ENCODE results near the gene MAGEF1. TPM values are rescaled to one million over a fixed set of nuclear protein-coding genes. Genes with fewer than 3 reads are reported as not detected.

Gene MAGEF1
- total and polyA plus RNA-seq, 12 donors = 20.1 to 33.9 (median 30.5) TPM

GRCh38 chr3:184662187-184662586 lies 49.7 kb downstream of the MAGEF1 start:
- Histone ChIP-seq H3K4me3 (no peak overlapping the region), H3K27ac (no peak overlapping the region), H3K36me3 (no peaks in the 10 kb centered on the region), H3K4me1 (peaks cover 0 to 34% (median 10%) of the 10 kb centered on the region in 9 donors), H3K27me3 (no peaks in the 10 kb centered on the region), H3K9me3 (no peaks in the 10 kb centered on the region)
- ATAC-seq (peak in 1 of 8 donors; percentile 30), DNase-seq (no peak)
- no peak for TF ChIP-seq CTCF (IDR thresholded peaks at IDR 0.05)
- WGBS, 2 donors = 43 to 44% methylated on average over 5 of the region's 5 CpGs
- intact Hi-C loops (cut with DNase I) = no loop called here

- Histone ChIP-seq H3K27ac (no peak overlapping the region), H3K4me3 (no peak overlapping the region), H3K36me3 (no peaks in the 10 kb centered on the region), H3K27me3 (no peaks in the 10 kb centered on the region), H3K4me1 (peaks cover 0 to 44% (median 10%) of the 10 kb centered on the region in 9 donors), H3K9me3 (no peaks in the 10 kb centered on the region)
- intact Hi-C loops (cut with DNase I) = no loop called here
- 76 to 90% methylated on average over 6 of the region's 6 CpGs for WGBS, 2 donors
- ATAC-seq (no peak), DNase-seq (no peak)
- no peak for TF ChIP-seq CTCF (IDR thresholded peaks at IDR 0.05)
These were observed 50.9 kb downstream of the MAGEF1 start for GRCh38 chr3:184660931-184661330.

Other genes starting within 250 kb of the MAGEF1 start
- gene EPHB3, start 150.3 kb downstream of the MAGEF1 start, total RNA-seq = 1 to 10 TPM in 7 of 10 donors, under 1 TPM in 3; 0.38 to 4.0 (median 2.3) TPM
- under 1 TPM; 0.51 to 0.96 TPM for gene EPHB3, start 150.3 kb downstream of the MAGEF1 start, polyA plus RNA-seq
- 100 to 1,000 TPM in 4 of 10 donors, 10 to 100 TPM in 6; 39.7 to 123 (median 94.2) TPM for gene VPS8, start 100.1 kb upstream of the MAGEF1 start, total RNA-seq
- 10 to 100 TPM; 11.1 to 19.5 TPM for gene VPS8, start 100.1 kb upstream of the MAGEF1 start, polyA plus RNA-seq